ENCODE data around the gene MAPRE3. TPM values are rescaled to one million over a fixed set of nuclear protein-coding genes. Genes with fewer than 3 reads are reported as not detected.
A peak's percentile ranks its signal among the peaks of the same experiment; 100 is the strongest.

MAPRE3 gene
- total RNA-seq, 1 experiment from 2014 or later: 11.6 TPM

DNA sequence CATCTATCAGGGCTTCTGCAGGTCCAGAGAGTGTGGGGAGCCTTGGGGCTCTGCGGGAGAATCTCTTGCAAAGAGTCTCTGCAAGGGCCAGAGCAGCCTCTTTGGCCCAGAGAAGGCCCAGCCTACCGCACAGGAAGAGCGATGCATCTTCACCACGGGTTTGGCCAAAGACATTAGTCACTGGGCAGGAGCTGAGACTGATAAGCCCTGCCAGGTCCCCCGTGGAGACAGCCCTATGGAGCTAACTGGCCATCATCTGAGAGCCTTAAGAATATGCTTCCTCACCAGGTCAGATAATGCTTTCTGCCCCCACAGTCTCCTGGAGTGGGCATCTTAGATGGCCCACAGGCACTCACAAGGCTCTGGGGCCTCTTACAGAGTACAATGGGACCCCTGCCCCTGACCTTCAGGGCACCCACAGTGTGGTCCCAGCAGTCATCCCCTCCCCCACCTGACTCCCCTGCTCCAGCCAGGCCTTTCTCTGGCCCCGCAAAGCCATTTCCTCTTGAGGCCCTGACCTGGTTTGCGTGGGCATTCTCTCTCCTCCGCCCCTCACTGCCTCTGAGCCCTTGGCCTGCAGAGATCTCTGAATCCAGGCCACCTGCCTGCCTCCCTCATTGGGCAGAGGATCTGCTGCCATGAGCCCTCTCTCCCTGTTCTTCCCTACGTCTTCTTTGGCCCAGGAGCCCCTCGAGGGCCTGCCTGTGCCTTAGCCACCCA is 31.9 kb upstream of the MAPRE3 start:
- H3K27me3 ChIP-seq (ENCODE audit: control insufficient read depth, insufficient read depth, low read length): no peaks in the 10 kb centered on the region
- no peaks in the 10 kb centered on the region for H3K9me3 ChIP-seq (ENCODE audit: control insufficient read depth, insufficient read depth, low read depth, low read length)
- ATAC-seq (peak; percentile 25; the same call in 1 of the 2 replicates), DNase-seq (ENCODE audit: low read depth, low spot score) (no peak)
- intact Hi-C loops (cut with micrococcal nuclease; ENCODE audit: unreplicated experiment) (no loop called here), in situ Hi-C loops (cut with HindIII; ENCODE audit: low pct_unique_long_range_greater_than_20kb, low sequenced_read_pairs) (no loop called here)
- CTCF ChIA-PET: no interaction called here
- no peak overlapping the region for H3K4me3 ChIP-seq (ENCODE audit: low read depth in 2 of 2, low read length in 2 of 2)
- no TSS peak for BruUV-seq (replicated peaks)
- no peak overlapping the region for H3K27ac ChIP-seq (ENCODE audit: low read length)
- no peaks in the 10 kb centered on the region for H3K36me3 ChIP-seq (ENCODE audit: control insufficient read depth, insufficient read depth, low read length)
- POLR2A ChIA-PET: no interaction called here
- H3K4me1 ChIP-seq (ENCODE audit: control insufficient read depth, insufficient read depth, low read length): no peaks in the 10 kb centered on the region
- TF ChIP-seq, protein P1, sequence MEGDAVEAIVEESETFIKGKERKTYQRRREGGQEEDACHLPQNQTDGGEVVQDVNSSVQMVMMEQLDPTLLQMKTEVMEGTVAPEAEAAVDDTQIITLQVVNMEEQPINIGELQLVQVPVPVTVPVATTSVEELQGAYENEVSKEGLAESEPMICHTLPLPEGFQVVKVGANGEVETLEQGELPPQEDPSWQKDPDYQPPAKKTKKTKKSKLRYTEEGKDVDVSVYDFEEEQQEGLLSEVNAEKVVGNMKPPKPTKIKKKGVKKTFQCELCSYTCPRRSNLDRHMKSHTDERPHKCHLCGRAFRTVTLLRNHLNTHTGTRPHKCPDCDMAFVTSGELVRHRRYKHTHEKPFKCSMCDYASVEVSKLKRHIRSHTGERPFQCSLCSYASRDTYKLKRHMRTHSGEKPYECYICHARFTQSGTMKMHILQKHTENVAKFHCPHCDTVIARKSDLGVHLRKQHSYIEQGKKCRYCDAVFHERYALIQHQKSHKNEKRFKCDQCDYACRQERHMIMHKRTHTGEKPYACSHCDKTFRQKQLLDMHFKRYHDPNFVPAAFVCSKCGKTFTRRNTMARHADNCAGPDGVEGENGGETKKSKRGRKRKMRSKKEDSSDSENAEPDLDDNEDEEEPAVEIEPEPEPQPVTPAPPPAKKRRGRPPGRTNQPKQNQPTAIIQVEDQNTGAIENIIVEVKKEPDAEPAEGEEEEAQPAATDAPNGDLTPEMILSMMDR (IDR thresholded peaks at IDR 0.05): no peak
- TF ChIP-seq TCF7L2 (IDR thresholded peaks at IDR 0.05; ENCODE audit: low read depth, low read length): no peak

DNA sequence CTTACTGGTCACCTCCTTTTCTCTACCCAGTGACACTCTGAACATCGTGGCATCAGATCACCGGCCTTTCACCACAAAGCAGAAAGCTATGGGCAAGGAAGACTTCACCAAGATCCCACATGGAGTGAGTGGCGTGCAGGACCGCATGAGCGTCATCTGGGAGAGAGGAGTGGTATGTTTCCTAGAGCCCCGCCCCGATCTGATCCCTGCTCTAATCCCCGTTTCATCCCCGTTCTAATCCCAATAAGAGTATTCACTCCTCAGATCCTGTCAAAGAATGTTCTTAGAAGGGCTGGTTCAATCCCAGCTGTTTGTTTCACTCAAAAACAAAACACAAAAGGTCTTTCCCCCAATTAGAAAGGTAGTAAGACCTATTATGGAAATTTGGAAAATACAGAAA is 30.4 kb upstream of the MAPRE3 start:
- CTCF ChIA-PET: interaction anchor here (0.6 to 0.7 kb wide), 2 partner anchors 94 to 364 kb away, joined by 3 to 5 read pairs; no protein-coding TSS in a partner anchor
- in situ Hi-C loops (cut with HindIII; ENCODE audit: low pct_unique_long_range_greater_than_20kb, low sequenced_read_pairs): no loop called here

More for the DNA sequence above, 30.4 kb upstream of the MAPRE3 start:
- DNase-seq (ENCODE audit: low read depth, low spot score) (no peak), ATAC-seq (no peak)
- POLR2A ChIA-PET: interaction anchor here (0.6 kb wide), 1 partner anchor 197 kb away, joined by 3 read pairs; no protein-coding TSS in a partner anchor
- Histone ChIP-seq H3K27ac (ENCODE audit: low read length) (no peak overlapping the region), H3K9me3 (ENCODE audit: control insufficient read depth, insufficient read depth, low read depth, low read length) (no peaks in the 10 kb centered on the region), H3K4me1 (ENCODE audit: control insufficient read depth, insufficient read depth, low read length) (no peaks in the 10 kb centered on the region), H3K36me3 (ENCODE audit: control insufficient read depth, insufficient read depth, low read length) (no peaks in the 10 kb centered on the region), H3K4me3 (ENCODE audit: low read depth in 2 of 2, low read length in 2 of 2) (no peak overlapping the region), H3K27me3 (ENCODE audit: control insufficient read depth, insufficient read depth, low read length) (no peaks in the 10 kb centered on the region)
- BruUV-seq (replicated peaks): no TSS peak
- TF ChIP-seq SIN3A (IDR thresholded peaks at IDR 0.05; ENCODE audit: borderline replicate concordance, insufficient read depth, low read depth, low read length): no peak
- TF ChIP-seq TCF7L2 (IDR thresholded peaks at IDR 0.05; ENCODE audit: low read depth, low read length): no peak
- TF ChIP-seq POLR2AphosphoS5 (IDR thresholded peaks at IDR 0.05; ENCODE audit: low read depth, low read length): no peak
- TF ChIP-seq, protein P1 (IDR thresholded peaks at IDR 0.05): no peak
- TF ChIP-seq, protein P2, sequence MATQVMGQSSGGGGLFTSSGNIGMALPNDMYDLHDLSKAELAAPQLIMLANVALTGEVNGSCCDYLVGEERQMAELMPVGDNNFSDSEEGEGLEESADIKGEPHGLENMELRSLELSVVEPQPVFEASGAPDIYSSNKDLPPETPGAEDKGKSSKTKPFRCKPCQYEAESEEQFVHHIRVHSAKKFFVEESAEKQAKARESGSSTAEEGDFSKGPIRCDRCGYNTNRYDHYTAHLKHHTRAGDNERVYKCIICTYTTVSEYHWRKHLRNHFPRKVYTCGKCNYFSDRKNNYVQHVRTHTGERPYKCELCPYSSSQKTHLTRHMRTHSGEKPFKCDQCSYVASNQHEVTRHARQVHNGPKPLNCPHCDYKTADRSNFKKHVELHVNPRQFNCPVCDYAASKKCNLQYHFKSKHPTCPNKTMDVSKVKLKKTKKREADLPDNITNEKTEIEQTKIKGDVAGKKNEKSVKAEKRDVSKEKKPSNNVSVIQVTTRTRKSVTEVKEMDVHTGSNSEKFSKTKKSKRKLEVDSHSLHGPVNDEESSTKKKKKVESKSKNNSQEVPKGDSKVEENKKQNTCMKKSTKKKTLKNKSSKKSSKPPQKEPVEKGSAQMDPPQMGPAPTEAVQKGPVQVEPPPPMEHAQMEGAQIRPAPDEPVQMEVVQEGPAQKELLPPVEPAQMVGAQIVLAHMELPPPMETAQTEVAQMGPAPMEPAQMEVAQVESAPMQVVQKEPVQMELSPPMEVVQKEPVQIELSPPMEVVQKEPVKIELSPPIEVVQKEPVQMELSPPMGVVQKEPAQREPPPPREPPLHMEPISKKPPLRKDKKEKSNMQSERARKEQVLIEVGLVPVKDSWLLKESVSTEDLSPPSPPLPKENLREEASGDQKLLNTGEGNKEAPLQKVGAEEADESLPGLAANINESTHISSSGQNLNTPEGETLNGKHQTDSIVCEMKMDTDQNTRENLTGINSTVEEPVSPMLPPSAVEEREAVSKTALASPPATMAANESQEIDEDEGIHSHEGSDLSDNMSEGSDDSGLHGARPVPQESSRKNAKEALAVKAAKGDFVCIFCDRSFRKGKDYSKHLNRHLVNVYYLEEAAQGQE (IDR thresholded peaks at IDR 0.05; ENCODE audit: insufficient read depth in 1 of 2, low read depth in 2 of 2, low read length in 1 of 2): no peak
- intact Hi-C loops (cut with micrococcal nuclease; ENCODE audit: unreplicated experiment): loop anchor here (2.0 kb wide), 1 partner anchor 93 kb away; no protein-coding TSS in a partner anchor
